Hepatocyte (in vitro differentiated cells): ENCODE measurements around the gene HYAL1.

ENCODE experiments used
- EZH2 ChIP-seq: fragments of 200-600 bp; sonication (generic); IDR thresholded peaks from 2 replicates; pipeline ENCODE4 v1.6.1; 2016; ENCODE audit warnings: antibody characterized with exemption, mild to moderate bottlenecking, borderline replicate concordance
- TF ChIP-seq, protein P1 (sequence below): fragments of 200-600 bp; sonication (generic); IDR thresholded peaks from 2 replicates; pipeline ENCODE4 v1.5.1; 2016; ENCODE audit warnings: antibody characterized with exemption, mild to moderate bottlenecking; ENCODE audit not compliant: poor library complexity

GRCh38 chr3:50297896-50298725 lies 5.3 kb downstream of the HYAL1 start:
- TF ChIP-seq, protein P1, sequence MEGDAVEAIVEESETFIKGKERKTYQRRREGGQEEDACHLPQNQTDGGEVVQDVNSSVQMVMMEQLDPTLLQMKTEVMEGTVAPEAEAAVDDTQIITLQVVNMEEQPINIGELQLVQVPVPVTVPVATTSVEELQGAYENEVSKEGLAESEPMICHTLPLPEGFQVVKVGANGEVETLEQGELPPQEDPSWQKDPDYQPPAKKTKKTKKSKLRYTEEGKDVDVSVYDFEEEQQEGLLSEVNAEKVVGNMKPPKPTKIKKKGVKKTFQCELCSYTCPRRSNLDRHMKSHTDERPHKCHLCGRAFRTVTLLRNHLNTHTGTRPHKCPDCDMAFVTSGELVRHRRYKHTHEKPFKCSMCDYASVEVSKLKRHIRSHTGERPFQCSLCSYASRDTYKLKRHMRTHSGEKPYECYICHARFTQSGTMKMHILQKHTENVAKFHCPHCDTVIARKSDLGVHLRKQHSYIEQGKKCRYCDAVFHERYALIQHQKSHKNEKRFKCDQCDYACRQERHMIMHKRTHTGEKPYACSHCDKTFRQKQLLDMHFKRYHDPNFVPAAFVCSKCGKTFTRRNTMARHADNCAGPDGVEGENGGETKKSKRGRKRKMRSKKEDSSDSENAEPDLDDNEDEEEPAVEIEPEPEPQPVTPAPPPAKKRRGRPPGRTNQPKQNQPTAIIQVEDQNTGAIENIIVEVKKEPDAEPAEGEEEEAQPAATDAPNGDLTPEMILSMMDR, result no peak
- TF ChIP-seq EZH2, result no peak
